ENCODE measurements around the gene XIRP2. TPM values are rescaled to one million over a fixed set of nuclear protein-coding genes. Genes with fewer than 3 reads are reported as not detected.

XIRP2 gene
- total and polyA plus RNA-seq, 2 of the 13 experiments (the other 11 are each of a cell fraction or from before 2014, with no cell fraction given): 0.04 to 0.05 TPM

- TF ChIP-seq, protein P1, sequence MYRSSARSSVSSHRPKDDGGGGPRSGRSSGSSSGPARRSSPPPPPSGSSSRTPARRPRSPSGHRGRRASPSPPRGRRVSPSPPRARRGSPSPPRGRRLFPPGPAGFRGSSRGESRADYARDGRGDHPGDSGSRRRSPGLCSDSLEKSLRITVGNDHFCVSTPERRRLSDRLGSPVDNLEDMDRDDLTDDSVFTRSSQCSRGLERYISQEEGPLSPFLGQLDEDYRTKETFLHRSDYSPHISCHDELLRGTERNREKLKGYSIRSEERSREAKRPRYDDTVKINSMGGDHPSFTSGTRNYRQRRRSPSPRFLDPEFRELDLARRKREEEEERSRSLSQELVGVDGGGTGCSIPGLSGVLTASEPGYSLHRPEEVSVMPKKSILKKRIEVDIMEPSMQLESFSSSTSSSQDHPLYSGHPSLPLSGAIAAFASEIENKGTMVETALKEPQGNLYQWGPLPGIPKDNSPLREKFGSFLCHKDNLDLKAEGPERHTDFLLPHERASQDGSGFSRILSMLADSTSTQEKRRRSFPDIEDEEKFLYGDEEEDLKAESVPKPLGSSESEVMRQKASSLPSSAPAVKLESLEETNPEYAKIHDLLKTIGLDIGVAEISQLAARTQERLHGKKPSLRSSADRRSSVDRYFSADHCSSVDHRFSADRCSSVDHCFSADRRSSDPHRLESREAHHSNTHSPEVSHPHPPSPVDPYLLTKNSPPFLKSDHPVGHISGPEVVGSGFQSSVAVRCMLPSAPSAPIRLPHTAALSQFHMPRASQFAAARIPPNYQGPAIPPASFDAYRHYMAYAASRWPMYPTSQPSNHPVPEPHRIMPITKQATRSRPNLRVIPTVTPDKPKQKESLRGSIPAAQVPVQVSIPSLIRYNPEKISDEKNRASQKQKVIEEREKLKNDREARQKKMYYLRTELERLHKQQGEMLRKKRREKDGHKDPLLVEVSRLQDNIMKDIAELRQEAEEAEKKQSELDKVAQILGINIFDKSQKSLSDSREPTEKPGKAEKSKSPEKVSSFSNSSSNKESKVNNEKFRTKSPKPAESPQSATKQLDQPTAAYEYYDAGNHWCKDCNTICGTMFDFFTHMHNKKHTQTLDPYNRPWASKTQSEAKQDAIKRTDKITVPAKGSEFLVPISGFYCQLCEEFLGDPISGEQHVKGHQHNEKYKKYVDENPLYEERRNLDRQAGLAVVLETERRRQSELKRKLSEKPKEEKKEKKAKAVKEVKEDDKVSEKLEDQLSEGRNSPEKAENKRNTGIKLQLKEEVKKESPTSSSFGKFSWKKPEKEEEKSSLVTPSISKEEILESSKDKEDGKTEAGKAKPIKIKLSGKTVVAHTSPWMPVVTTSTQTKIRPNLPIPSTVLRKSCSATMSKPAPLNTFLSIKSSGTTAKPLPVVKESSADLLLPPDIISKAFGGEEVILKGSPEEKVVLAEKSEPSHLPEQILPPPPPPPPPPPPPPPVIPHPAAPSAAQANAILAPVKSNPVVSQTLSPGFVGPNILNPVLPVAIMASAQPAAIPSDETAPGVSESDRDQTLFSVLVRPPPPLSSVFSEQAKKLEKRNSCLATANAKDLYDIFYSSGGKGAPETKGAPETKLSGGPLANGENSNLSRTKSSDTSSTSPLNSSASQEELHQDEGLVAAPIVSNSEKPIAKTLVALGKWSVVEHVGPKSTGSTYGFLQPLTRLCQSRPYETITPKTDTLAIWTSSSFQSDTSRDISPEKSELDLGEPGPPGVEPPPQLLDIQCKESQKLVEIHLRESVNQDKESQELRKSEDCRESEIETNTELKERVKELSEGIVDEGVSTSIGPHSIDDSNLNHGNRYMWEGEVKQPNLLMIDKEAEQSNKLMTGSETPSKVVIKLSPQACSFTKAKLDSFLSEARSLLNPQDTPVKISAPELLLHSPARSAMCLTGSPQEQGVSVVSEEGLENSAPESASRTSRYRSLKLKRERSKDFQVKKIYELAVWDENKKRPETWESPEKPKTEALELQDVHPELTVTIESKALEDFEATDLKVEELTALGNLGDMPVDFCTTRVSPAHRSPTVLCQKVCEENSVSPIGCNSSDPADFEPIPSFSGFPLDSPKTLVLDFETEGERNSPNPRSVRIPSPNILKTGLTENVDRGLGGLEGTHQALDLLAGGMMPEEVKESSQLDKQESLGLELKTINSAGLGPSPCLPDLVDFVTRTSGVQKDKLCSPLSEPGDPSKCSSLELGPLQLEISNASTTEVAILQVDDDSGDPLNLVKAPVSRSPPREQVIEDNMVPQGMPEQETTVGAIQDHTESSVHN (CRISPR knock-in tag; IDR thresholded peaks at IDR 0.05): no peak
- TF ChIP-seq ZFAT (CRISPR knock-in tag; conservative IDR thresholded peaks at IDR 0.05) (no peak), SNAPC5 (CRISPR knock-in tag; IDR thresholded peaks at IDR 0.05; ENCODE audit: borderline replicate concordance) (no peak), HCFC1 (IDR thresholded peaks at IDR 0.05; ENCODE audit: low read depth, low read length) (no peak), ZNF710 (CRISPR knock-in tag; IDR thresholded peaks at IDR 0.05; ENCODE audit: borderline replicate concordance) (no peak), ZNF879 (CRISPR knock-in tag; IDR thresholded peaks at IDR 0.05) (no peak), SALL1 (CRISPR knock-in tag; IDR thresholded peaks at IDR 0.05) (no peak), ZBTB21 (CRISPR knock-in tag; IDR thresholded peaks at IDR 0.05) (no peak), GABPA (IDR thresholded peaks at IDR 0.05; ENCODE audit: low read depth, low read length) (no peak), GABPA (CRISPR knock-in tag; IDR thresholded peaks at IDR 0.05; ENCODE audit: low read depth) (no peak), ZNF484 (CRISPR knock-in tag; IDR thresholded peaks at IDR 0.05; ENCODE audit: borderline replicate concordance, low read depth) (no peak)
- TF ChIP-seq, protein P2, sequence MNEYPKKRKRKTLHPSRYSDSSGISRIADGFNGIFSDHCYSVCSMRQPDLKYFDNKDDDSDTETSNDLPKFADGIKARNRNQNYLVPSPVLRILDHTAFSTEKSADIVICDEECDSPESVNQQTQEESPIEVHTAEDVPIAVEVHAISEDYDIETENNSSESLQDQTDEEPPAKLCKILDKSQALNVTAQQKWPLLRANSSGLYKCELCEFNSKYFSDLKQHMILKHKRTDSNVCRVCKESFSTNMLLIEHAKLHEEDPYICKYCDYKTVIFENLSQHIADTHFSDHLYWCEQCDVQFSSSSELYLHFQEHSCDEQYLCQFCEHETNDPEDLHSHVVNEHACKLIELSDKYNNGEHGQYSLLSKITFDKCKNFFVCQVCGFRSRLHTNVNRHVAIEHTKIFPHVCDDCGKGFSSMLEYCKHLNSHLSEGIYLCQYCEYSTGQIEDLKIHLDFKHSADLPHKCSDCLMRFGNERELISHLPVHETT (CRISPR knock-in tag; conservative IDR thresholded peaks at IDR 0.05): no peak
- TF ChIP-seq, protein P3, sequence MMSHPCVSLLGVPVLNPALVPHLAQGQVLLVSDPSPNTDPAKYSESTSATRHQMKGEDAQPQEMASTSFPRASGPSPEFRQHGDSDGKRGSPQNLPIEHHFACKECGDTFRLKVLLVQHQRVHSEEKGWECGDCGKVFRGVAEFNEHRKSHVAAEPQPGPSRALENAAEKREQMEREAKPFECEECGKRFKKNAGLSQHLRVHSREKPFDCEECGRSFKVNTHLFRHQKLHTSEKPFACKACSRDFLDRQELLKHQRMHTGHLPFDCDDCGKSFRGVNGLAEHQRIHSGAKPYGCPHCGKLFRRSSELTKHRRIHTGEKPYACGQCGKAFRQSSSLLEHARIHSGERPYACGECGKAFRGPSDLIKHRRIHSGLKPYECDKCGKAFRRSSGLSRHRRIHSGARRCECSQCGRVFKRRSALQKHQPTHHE (CRISPR knock-in tag; IDR thresholded peaks at IDR 0.05; ENCODE audit: borderline replicate concordance): no peak
These were observed 364.7 kb downstream of the XIRP2 start (continued) for GRCh38 chr2:167253025-167253424.
